ENCODE measurements around the gene LEPROT. TPM values are rescaled to one million over a fixed set of nuclear protein-coding genes. Genes with fewer than 3 reads are reported as not detected.

LEPROT gene
- total RNA-seq, 4 donors from 2014 or later, result 25.0 to 34.2 (median 28.7) TPM

- no peak overlapping the region for H3K4me3 ChIP-seq
- TF ChIP-seq, protein P1, sequence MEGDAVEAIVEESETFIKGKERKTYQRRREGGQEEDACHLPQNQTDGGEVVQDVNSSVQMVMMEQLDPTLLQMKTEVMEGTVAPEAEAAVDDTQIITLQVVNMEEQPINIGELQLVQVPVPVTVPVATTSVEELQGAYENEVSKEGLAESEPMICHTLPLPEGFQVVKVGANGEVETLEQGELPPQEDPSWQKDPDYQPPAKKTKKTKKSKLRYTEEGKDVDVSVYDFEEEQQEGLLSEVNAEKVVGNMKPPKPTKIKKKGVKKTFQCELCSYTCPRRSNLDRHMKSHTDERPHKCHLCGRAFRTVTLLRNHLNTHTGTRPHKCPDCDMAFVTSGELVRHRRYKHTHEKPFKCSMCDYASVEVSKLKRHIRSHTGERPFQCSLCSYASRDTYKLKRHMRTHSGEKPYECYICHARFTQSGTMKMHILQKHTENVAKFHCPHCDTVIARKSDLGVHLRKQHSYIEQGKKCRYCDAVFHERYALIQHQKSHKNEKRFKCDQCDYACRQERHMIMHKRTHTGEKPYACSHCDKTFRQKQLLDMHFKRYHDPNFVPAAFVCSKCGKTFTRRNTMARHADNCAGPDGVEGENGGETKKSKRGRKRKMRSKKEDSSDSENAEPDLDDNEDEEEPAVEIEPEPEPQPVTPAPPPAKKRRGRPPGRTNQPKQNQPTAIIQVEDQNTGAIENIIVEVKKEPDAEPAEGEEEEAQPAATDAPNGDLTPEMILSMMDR (IDR thresholded peaks at IDR 0.05 in 4 of 5, conservative IDR thresholded peaks at IDR 0.05 in 1 of 5), result no peak
- no peak for TF ChIP-seq POLR2A (IDR thresholded peaks at IDR 0.05)
- intact Hi-C loops (cut with DNase I; ENCODE audit: low total_unique reads), result no loop called here
- H3K27ac ChIP-seq, result no peak overlapping the region
- in situ Hi-C loops (cut with MboI; ENCODE audit: low sequenced_read_pairs in 4 of 4), result no loop called here
- no peaks in the 10 kb centered on the region for H3K4me1 ChIP-seq
- no peaks in the 10 kb centered on the region for H3K36me3 ChIP-seq
- H3K9me3 ChIP-seq, result no peaks in the 10 kb centered on the region
- H3K27me3 ChIP-seq, result no peaks in the 10 kb centered on the region
- ATAC-seq (no peak), DNase-seq (no peak)
These were observed 63.7 kb downstream of the LEPROT start for GRCh38 chr1:65483993-65484754.

Other genes starting within 250 kb of the LEPROT start
- under 1 TPM in 3 of 4 donors, not detected in 1; 0.10 to 0.75 (median 0.36) TPM for gene DNAJC6, start 111.1 kb upstream of the LEPROT start, total RNA-seq
- gene LEPR, start within 50 bp of the LEPROT start, total RNA-seq, result 1 to 10 TPM; 4.0 to 7.4 (median 4.2) TPM